GM19025 (cell line): ENCODE measurements around the gene FARS2.

Experiments used
- ATAC-seq: cut with Tn5 transposase; IDR thresholded peaks from one replicate; pipeline ENCODE4 v1.9.1; 2021; ENCODE audit warnings: mild to moderate bottlenecking, low read depth, moderate library complexity; ENCODE audit not compliant: unreplicated experiment

FARS2 gene

GRCh38 chr6:5704708-5705107 is 443.4 kb downstream of the FARS2 start:
- no peak for ATAC-seq

DNA sequence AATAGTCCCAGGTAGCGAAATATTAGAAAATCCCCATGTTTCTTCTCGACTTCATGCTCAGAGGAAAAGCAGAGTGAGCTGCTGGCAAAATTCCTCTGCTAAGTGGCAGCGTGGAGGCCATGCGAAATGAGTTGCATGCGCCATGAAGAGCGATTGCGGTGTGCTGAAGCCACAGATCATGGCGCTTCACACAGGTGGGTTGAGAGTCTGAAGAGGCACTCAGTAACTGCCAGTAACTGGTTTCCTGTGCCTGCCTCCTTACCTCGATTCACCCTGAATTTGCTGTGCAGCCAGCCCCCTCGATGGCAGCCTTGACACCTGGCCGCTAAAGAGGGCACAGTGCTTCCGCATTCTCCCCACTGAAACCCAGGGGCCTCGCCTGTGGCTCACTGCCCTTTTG is 443.9 kb downstream of the FARS2 start:
- ATAC-seq = no peak

- no peak for ATAC-seq
These were observed 445.1 kb downstream of the FARS2 start for GRCh38 chr6:5706124-5707033.

DNA sequence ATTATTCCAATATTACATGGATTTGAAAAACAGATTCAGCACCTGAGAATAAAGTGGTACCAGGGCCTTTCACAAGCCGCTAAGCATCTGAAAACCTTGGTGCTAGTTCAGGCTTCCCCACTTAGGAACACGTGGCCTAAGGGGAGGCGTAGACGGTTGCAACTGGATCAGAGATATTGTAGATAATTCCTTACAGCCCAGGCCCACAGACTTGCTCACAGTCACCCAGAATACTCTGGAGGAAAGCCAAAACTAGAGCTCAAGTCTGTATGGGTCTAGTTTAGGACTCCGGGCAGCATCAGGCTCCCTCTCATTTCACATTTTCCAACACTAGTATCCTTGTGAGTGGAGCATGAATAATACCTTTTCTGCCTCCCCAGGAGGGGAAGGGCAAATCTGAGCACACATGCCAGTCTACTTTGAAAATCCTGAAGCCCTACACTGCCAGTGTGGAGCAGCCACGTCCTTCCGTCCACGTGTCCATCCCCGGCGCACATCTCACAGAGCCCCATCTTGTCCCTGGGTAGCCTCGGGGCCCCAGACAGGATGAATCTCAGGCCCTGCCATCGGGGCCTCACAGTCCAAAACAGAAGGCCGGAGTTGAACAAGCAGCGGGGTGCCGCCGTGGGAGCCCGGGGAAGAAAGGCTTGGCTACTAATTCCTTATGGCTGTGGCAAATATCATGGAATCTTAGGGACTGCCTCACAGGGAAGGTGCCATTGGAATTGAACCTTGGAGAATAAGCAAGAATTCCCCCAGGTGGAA is 446.1 kb downstream of the FARS2 start:
- ATAC-seq = no peak

GRCh38 chr6:5710516-5710915 is 449.2 kb downstream of the FARS2 start:
- no peak for ATAC-seq

GRCh38 chr6:5710936-5711335 is 449.6 kb downstream of the FARS2 start:
- no peak for ATAC-seq

- ATAC-seq = no peak
These were observed 451.3 kb downstream of the FARS2 start for GRCh38 chr6:5712349-5713215.

DNA sequence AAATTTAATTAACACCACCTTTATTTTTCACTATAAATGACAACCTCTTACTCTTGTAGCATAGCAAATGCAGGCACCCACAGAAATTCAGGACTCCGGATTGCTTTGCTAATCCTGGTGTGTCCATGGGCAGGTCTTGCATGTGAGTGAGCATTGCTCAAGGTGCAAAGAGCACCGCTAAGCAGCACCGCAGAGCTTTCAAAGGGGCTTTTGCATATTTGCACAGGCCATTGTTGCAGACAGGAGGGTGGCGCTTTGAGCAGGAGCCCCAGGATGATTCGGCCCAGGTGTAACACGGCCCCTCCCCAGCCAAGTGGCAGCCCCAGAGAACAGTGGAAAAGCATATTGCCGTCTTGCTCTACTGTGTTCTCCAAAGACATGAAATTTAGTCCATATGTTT is 452.2 kb downstream of the FARS2 start:
- ATAC-seq = no peak

GRCh38 chr6:5718231-5718947 is 457.1 kb downstream of the FARS2 start:
- no peak for ATAC-seq

DNA sequence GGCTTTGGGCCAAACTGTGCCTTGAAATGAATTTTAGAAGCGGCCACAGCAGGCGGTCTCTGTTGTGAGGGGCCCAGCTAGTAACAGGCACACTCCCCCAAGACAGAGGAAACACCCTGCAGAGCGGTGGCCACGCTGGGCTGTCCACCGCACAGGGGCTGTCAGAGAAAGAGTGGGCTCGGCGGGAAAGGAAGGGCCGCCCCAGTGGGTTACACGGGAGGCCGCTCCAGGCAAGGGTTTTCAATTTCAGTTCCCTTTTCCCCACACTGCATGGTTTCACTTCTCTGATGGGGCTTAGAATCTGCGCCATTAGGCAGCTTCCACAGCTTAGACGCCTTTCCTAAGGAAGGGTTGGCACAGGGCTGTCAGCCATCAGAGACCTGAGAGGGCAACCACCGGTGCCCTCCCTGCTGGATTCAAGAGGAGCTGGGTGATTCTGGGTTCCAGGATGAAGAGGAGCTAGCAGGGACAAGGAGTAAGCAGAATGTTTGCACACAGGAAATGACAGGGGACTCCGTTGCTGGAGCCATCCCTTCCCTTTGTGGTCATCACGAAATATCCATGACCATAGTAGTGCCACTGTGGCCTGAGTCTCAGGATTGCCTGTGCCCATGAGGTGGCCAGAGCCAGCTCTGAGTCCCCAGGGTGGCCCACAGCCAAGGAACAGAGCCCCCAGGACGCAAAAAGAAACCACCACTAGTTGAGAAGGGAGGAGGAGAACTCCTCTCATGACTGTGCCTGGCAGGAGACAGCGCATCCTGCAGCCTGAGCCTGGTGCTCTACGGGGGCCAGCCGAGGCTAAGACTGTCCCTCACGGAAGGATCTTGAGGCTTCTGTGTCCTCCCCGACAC is 462.8 kb downstream of the FARS2 start:
- ATAC-seq = peak; percentile 90

DNA sequence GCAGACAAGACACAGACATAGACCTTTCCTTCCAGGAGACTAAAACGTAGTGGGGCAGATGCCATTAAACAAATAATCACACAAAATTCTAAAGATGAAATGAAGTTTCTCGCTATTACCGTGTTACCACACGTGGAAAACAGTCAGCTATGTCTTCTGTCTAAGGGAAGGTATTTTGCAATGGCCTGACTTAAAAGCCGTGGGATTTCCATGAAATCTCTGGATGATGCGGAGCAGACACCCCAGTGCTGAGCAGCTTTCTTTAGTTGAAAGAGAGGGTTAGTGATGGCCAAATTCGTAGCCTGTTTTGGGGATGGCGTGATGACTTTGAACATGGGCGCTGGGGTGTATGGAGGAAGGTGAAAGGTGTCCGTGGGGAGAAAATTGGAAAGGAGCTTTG is 463.6 kb downstream of the FARS2 start:
- no peak for ATAC-seq

DNA sequence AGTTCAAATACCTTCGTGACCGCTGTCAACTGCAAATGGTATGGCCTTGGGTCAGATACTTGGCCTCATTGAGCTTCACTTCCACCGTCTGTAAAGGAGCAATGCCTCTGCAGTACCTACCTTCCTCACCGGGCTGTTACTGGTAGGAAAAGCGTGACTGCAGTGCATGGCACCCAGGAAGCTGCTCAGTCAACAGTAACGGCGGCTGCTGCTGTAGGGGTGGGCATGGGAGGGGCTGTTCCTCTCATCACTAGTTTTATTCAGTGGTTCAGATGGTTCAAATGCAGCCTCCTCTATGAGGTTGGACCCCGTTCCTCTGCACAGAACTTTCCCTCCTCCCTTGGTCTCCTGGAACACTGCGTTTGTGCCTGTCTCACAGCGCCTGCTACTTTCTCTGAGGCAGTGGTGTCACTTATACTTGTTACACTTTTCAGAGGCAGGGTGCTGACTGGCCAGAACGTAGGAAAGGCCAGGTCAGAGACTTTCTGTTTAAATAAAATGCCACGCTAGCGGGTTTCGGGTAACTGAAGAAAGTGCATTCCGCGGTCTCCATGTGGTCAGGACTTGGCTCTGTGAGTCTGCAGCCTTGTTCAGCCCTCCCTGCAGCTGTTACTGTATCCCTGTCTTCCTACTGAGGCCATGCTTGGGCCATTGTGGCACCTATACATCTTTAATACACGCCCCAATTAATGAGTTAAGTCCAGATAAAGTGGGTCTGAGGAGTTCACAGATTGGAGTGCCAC is 465.8 kb downstream of the FARS2 start:
- no peak for ATAC-seq

- ATAC-seq = no peak
These were observed 467.2 kb downstream of the FARS2 start for GRCh38 chr6:5728351-5729079.

DNA sequence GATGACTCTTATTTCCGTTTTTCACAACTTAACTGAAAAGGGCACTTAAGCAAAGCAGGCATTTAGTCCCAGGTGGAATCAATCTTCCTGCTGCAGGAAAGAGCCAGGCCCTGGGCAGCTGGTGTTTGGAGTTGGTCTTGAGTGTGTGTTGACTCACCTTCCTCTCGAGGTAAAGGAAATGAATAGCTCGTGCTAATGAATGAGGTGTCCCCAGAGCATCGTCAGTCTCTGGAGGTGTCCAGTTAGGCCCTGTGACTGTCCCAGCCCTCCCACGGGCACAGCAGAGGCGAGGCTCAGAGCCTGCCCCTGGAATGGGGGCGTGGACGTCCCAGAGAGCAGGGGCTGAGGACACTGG is 467.7 kb downstream of the FARS2 start:
- ATAC-seq = no peak

GRCh38 chr6:5729813-5730517 is 468.7 kb downstream of the FARS2 start:
- ATAC-seq = no peak

- no peak for ATAC-seq
These were observed 469.4 kb downstream of the FARS2 start for GRCh38 chr6:5730585-5731263.

DNA sequence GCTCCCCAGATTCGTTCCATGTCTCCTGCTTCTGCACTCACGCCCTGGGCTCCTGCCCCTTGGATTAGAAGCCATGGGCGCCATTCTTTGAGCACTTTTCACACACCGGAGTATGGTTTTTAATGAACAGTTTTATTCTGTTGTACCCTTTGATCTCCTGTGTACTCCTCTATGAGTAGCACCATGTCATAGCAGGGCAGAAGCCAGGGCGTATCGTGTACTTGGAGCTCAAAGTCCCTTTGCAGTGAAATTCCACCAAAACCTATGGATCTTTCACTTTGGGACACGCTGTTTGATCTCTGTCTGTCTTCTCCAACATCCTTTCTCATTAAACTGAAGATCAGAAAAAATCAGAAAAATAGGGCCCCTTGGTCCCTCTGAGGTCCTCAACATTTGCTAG is 470.1 kb downstream of the FARS2 start:
- ATAC-seq = no peak
